ENCODE data around the gene TNK2.
A peak's percentile ranks its signal among the peaks of the same experiment; 100 is the strongest.

- TF ChIP-seq, protein P1, sequence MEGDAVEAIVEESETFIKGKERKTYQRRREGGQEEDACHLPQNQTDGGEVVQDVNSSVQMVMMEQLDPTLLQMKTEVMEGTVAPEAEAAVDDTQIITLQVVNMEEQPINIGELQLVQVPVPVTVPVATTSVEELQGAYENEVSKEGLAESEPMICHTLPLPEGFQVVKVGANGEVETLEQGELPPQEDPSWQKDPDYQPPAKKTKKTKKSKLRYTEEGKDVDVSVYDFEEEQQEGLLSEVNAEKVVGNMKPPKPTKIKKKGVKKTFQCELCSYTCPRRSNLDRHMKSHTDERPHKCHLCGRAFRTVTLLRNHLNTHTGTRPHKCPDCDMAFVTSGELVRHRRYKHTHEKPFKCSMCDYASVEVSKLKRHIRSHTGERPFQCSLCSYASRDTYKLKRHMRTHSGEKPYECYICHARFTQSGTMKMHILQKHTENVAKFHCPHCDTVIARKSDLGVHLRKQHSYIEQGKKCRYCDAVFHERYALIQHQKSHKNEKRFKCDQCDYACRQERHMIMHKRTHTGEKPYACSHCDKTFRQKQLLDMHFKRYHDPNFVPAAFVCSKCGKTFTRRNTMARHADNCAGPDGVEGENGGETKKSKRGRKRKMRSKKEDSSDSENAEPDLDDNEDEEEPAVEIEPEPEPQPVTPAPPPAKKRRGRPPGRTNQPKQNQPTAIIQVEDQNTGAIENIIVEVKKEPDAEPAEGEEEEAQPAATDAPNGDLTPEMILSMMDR (IDR thresholded peaks at IDR 0.05), result peak in 2 of 4 donors; percentile 56 to 61
- TF ChIP-seq POLR2A (IDR thresholded peaks at IDR 0.05), result no peak
These were observed 58.9 kb downstream of the TNK2 start for GRCh38 chr3:195849322-195850074.
